Left cardiac atrium (tissue), 4 donors: ENCODE data around the gene SPNS2. TPM values are rescaled to one million over a fixed set of nuclear protein-coding genes. Genes with fewer than 3 reads are reported as not detected.
A peak's percentile ranks its signal among the peaks of the same experiment; 100 is the strongest.
"Not testable (repeated sequence)": the region's sequence is repeated elsewhere in the genome, so short reads cannot be mapped to it uniquely, and the experiment has no call there.

ENCODE experiments used
- ATAC-seq, 2 donors: fragments of 200-7000 bp; cut with Tn5 transposase; one replicate each; pipeline ENCODE4 v1.9.1; 2020; ENCODE audit warnings: mild to moderate bottlenecking in 2 of 2, moderate library complexity in 2 of 2
- DNase-seq: peaks from one replicate; pipeline ENCODE4 v3.0.0-alpha.2; 2020
- intact Hi-C, 2 donors: fragments of 100-400 bp; cut with DNase I; formaldehyde crosslinking; loops; one replicate each; pipeline versions ENCODE4 v1.14.1 to v1.15.1; 2022 to 2023
- total RNA-seq, 2 donors: library from RNA; stranded (reverse); fragmentation: NEBNext Ultra II Directional; extraction: Animal tissue kit (Norgen Biotek cat#: 25700); gene quantifications; one replicate each; pipeline ENCODE4 v1.2.1, GENCODE V29; 2021
- donor health status: DM: no; HTN: yes; CAD: no.
- donor health status: DM: no; HTN: yes; CAD: no; lungs with severe emphysema.
- donor health status: DM: yes; HTN: yes; CAD: no.
- donor health status: Dilated cardiomyopathy.

The SPNS2 gene
- total RNA-seq, 2 donors from 2014 or later = 14.2 to 23.4 TPM

DNA sequence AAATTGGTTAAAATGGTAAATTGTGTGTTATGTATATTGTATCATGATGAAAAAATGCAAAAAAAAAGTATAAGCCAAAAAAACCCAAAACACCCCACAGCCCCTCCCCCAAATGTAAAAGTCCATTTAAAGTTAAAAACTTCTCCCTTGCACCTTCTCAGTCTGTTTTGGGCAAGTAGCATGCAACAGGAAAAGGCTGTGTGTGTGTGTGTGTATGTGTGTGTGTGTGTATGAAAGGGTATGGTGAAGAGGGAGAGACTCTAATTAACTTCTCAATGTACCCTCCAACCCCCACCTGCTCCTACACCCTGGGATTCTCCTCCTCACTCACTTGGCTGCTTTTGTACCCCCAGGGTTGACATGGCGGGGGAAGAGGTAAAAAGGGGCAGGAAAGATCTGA lies 70.9 kb downstream of the SPNS2 start:
- DNase-seq = no peak
- no peak for ATAC-seq
- intact Hi-C loops = loop anchor here in 1 of 2 donors (5.0 kb wide), 1 partner anchor 58 kb away; no protein-coding TSS in a partner anchor

GRCh38 chr17:4572131-4572530 lies 73.5 kb downstream of the SPNS2 start:
- DNase-seq = no peak
- ATAC-seq = no peak
- intact Hi-C loops = no loop called here

DNA sequence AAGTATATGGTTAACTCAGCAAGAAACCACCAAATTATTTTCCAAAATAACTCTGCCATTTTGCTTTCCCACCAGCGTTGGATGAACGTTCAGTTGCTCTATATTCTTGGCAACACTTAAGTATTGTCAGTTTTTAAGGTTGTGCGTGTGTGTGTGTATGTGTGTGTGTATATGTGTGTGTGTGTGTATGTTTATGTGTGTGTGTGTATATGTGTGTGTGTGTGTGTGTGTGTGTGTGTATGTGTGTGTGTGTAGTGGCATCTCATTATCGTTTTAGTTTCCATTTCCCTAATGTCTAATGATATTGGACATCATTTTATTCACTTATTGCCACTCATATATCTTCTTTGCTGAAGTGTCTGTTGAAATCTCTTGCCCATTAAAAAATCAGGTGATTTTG lies 74.4 kb downstream of the SPNS2 start:
- no peak for ATAC-seq
- intact Hi-C loops = no loop called here
- DNase-seq = no peak

- ATAC-seq (peak; percentile 57 to 59), DNase-seq (no peak)
- intact Hi-C loops = no loop called here
Measured at GRCh38 chr17:4573669-4574068, 75.0 kb downstream of the SPNS2 start.

GRCh38 chr17:4574448-4575045 lies 75.9 kb downstream of the SPNS2 start:
- intact Hi-C loops = no loop called here
- DNase-seq (no peak), ATAC-seq (no peak)

- intact Hi-C loops = no loop called here
- DNase-seq (no peak), ATAC-seq (no peak)
Measured at GRCh38 chr17:4576161-4576558, 77.5 kb downstream of the SPNS2 start.

DNA sequence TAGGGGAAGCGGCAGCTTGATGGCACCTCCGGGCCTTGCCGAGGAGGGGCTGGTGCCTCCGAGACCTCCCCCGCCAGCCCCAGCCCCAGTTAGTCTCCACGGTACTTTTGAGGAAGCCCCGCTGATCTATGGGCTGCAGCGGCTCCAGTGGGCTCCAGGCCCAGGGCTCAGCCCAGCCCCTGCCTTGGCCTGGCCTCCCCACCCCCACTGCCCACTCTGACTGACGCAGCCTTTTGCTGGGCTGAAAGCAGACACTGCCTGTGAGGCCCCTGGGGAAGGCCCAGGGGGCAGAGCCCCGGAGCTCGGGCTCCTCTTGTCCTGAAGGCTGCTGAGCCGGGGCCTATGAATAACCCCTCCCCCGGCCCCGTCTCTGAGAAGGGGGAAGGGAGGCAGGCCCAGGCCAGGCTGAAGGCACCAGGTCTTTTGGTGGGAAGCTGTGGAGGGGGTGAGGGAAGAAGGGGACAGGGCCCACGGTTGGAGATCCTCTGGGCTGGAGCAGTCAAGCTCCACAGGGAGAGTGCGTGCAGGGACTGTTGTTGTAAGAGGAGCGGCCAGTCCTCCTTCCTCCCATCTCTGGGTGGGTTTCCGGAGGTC lies 78.1 kb downstream of the SPNS2 start:
- ATAC-seq (peak; percentile 14 to 41), DNase-seq (no peak)
- intact Hi-C loops = no loop called here

GRCh38 chr17:4577386-4577993 lies 78.8 kb downstream of the SPNS2 start:
- ATAC-seq = peak in 1 of 2 donors; percentile 56
- intact Hi-C loops = no loop called here
- DNase-seq = no peak

DNA sequence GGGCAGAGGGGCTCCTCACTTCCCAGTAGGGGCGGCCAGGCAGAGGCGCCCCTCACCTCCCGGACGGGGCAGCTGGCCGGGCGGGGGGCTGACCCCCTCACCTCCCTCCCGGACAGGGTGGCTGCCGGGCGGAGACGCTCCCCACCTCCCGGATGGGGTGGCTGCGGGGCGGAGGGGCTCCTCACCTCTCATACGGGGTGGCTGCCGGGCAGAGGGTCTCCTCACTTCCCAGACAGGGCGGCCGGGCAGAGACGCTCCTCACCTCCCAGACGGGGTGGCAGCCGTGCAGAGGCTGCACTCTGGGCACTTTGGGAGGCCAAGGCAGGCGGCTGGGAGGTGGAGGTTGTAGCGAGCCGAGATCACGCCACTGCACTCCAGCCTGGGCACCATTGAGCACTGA lies 79.7 kb downstream of the SPNS2 start:
- ATAC-seq, DNase-seq: not testable (repeated sequence)

DNA sequence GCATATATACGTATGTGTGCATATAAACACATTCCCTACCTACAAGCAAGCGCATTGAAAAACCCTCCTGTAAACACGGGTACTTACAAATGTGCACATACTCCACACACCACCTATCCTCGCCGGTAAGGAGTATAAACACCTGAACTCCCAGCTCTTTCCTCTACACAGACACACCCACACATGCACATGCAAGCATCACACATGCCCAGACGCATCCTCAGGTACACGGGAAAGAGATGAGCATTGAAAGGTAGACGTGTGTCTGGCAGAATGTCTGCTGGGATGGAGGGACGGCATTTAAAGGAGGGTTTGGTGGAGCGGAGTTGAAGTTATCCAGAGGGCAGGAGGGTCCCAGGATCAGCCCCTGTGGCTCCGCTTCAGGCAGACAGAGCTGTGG lies 81.0 kb downstream of the SPNS2 start:
- ATAC-seq (no peak), DNase-seq (no peak)
- intact Hi-C loops = no loop called here

More for the DNA sequence above, 79.7 kb downstream of the SPNS2 start:
- intact Hi-C loops = not testable (repeated sequence)

DNA sequence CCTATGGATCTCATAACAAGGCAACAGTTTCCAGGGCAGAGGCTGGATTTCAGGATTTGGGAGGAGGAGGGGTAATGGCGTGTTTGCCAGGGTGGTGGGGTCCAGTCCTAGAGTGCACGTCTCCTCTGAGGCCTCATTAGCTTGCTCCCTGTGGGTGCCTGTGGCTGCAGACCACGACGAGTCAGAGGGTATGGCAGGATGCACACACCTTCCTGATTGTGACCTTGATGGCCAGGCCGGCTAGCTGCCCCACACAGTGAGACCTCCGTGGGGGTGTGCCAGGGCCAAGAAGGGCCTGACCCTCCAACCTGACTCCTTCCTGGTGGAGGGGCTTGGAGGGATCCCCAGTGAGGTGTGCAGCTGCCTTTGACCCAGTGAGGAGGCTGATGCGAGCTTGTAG lies 81.6 kb downstream of the SPNS2 start:
- ATAC-seq = no peak
- no peak for DNase-seq
- intact Hi-C loops = no loop called here

GRCh38 chr17:4582101-4582501 lies 83.4 kb downstream of the SPNS2 start:
- intact Hi-C loops = no loop called here
- no peak for DNase-seq
- peak in 1 of 2 donors; percentile 59 for ATAC-seq

DNA sequence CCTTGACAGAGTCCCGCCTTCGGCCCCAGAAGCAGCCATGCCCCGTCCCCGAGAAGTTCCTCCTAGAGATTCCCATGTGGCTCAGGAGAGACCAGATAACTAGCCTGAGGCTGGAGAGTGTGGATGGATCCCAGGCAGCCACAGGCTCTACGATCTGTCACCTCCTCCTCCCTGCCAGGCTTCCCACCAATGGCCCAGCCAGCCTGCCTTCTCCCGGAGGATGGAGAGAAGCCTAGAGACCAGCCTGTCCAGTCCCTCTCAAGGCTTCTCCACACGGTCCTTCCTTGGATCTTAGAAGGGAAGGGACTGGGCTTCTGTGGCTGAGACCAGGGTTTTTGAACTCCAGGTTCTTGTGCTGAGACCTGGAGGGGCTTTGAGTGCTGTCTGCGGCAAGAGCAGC lies 84.0 kb downstream of the SPNS2 start:
- DNase-seq (no peak), ATAC-seq (no peak)

GRCh38 chr17:4583206-4583605 lies 84.5 kb downstream of the SPNS2 start:
- intact Hi-C loops = no loop called here
- DNase-seq = no peak
- no peak for ATAC-seq

More for the DNA sequence above, 84.0 kb downstream of the SPNS2 start:
- intact Hi-C loops = no loop called here

DNA sequence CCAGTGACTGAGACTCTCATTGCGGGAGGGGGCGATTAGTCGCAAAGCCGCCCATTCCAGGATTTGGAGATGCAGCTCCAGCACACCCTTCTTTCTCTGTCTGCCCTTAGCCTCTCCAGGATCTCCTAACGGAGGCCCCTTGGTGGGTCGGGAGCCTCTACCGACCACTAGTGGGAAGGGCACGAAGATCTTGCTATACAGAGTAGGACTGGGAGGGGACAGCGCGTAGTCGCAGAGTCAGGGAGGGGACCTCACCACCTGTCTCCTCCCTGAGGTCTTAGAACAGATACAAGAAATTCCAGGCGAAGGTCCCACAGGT lies 85.1 kb downstream of the SPNS2 start:
- DNase-seq = no peak
- intact Hi-C loops = no loop called here

DNA sequence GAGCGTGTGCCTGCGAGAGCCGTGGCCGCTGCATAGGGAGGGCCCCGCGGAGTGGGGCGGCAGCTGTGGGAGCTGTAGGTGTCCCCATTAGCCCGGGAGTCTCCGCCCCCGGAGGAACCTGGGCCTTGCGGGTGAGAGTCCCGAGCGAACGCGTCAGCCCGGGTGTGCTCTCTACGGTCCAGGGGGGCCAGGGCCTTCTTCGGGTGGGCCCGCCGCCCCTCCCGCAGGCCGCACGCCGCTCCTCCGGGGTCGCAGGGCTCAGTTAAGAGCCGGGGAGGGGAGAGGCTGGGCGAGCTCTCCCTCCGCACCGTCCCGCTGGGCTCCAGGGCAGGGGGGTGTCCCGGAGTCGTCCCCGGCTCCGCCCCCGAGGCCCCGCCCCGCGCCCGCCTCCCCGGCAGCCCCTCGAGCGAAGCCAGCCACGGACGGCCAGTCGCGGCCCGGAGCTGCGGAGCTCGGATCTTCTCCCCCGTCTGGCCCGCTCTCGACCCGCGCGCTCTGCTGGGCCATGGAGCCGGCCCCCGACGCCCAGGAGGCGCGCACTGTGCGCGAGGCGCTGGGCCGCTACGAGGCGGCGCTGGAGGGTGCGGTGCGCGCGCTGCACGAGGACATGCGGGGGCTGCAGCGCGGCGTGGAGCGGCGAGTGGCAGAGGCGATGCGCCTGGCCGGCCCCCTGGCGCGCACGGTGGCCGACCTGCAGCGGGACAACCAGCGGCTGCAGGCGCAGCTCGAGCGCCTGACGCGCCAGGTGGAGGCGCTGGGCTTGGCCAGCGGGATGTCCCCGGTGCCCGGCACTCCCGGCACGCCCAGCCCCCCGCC lies 85.6 kb downstream of the SPNS2 start, which contains the start of gene SMTNL2:
TSS of gene SMTNL2 (plus strand) at position 429 of the 816 bp plus-strand sequence. CDS start at position 506, 77 bp downstream.
- ATAC-seq (peak; percentile 75 to 77), DNase-seq (peak; percentile 80)
- intact Hi-C loops = no loop called here

More for the DNA sequence above, 85.1 kb downstream of the SPNS2 start:
- peak; percentile 60 to 64 for ATAC-seq

DNA sequence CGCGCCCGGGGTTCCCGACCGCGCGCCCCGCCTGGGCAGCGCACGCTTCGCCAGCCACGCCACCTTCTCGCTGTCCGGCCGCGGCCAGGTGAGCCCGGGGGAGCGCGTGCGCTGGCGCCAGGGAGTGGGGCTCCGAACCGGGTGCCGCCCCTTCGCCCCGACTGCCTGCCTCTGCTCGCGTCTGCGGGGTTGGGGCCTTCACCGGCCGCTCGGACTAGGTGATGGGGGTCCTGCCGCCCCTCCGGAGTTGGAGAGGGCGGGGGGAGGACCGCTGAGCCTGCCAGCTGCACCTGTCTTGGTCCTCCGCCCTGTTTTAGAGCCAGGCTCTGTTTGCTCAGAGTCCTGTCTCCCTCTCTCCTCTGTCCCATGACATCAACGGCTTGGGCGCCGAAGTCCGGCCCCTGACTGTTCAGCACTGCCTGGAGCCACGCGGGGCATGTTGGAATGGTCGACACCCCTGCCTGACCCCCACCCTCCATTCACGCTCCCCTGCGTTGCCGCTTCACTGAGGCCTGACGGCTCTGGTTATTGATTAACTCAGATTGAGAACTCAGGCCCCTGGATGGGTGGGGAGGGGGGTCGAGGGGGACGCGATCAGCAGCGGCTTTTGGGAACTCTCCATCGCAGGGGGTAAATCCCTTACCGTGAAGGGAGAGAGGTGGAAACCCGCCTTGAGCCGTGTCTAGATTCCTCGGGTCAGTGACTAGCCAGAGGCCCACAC lies 86.4 kb downstream of the SPNS2 start:
- intact Hi-C loops = no loop called here
- DNase-seq (no peak), ATAC-seq (no peak)

DNA sequence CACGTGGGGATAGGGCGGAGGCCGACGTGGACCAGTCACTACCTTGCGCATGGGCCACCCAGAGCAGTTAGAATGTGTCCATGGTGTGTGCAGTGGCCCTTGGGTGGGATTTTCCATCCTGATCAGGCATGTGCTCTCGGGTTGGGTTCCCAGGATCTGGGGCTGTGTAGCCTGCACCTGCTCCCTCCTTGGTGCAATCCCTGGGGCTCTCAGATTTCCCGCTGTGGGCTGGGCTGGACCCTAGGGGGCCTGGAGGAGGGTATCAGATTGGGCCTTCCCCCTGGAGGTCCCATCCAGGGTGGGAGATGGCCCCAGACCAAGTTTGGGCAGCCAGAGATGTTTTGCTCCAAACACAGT lies 86.9 kb downstream of the SPNS2 start:
- no peak for ATAC-seq
- DNase-seq = no peak
- intact Hi-C loops = no loop called here

DNA sequence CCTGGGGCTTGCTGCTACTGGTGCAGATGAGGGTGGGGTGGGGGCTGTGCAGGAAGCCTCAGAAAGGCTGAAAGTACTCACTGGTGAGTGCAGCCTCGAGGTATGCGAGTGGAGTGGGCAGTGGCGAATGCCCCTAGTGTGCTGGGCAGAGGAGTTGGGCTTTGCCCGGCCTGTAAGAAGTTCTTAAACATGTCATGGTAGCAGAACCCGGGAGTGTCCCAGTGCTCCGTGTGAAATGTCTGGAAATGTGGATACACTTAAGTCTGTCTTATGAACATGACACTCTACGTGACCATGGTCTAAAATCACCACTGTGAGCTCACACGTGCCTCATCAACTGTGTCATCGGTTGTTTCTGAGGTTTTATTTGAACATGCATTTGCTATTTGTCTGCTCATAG lies 87.4 kb downstream of the SPNS2 start:
- intact Hi-C loops = no loop called here
- ATAC-seq (no peak), DNase-seq (no peak)
